ENCODE results near the gene THEMIS2. TPM values are rescaled to one million over a fixed set of nuclear protein-coding genes. Genes with fewer than 3 reads are reported as not detected.

THEMIS2 gene
- 10.3 and 13.9 TPM in 2 replicates for total RNA-seq

GRCh38 chr1:27872059-27872801 is at the start of gene THEMIS2:
TSS of gene THEMIS2 (plus strand) at chr1:27872544. CDS start at chr1:27872572, 28 bp downstream.

GRCh38 chr1:27830621-27831440 is 41.5 kb upstream of the THEMIS2 start, which contains the start of gene PPP1R8:
TSS of gene PPP1R8 (plus strand) at chr1:27830782. CDS start at chr1:27830836, 54 bp downstream.

GRCh38 chr1:27934818-27935549 is 62.6 kb downstream of the THEMIS2 start, which contains the start of gene SMPDL3B:
TSS of gene SMPDL3B (plus strand) at chr1:27935000. CDS start at chr1:27935184, 184 bp downstream.

Small RNA genes within 50 kb of the gene (small RNA-seq; reads per million reads assigned to genes)
- not detected for gene RNU6-1245P
- 4,960 reads per million, percentile 100 among the genes with 10 or more reads in this experiment for gene SCARNA1

Other genes starting within 250 kb of the THEMIS2 start
- not detected in 2 replicates for gene FGR, start 237.4 kb upstream of the THEMIS2 start, total RNA-seq
- gene IFI6, start 200.4 kb upstream of the THEMIS2 start, total RNA-seq: 10.8 and 15.4 TPM in 2 replicates
- 12.7 and 12.9 TPM in 2 replicates for gene FAM76A, start 146.6 kb upstream of the THEMIS2 start, total RNA-seq
- 46.1 and 54.0 TPM in 2 replicates for gene STX12, start 99.3 kb upstream of the THEMIS2 start, total RNA-seq
- 29.4 and 34.2 TPM in 2 replicates for gene PPP1R8, start 41.8 kb upstream of the THEMIS2 start, total RNA-seq
- 29.4 and 46.1 TPM in 2 replicates for gene RPA2, start 42.0 kb downstream of the THEMIS2 start, total RNA-seq
- not detected in 2 replicates for gene SMPDL3B, start 62.5 kb downstream of the THEMIS2 start, total RNA-seq
- gene XKR8, start 87.4 kb downstream of the THEMIS2 start, total RNA-seq: 7.2 and 11.0 TPM in 2 replicates
- 14.3 and 18.4 TPM in 2 replicates for gene EYA3, start 216.1 kb downstream of the THEMIS2 start, total RNA-seq